Measurements from ENCODE around the gene AGPAT2. TPM values are rescaled to one million over a fixed set of nuclear protein-coding genes. Genes with fewer than 3 reads are reported as not detected.

AGPAT2 gene
- total and polyA plus RNA-seq, 9 donors = 11.3 to 22.2 (median 14.5) TPM

- no peak for DNase-seq
- Histone ChIP-seq H3K4me1 (ENCODE audit: control insufficient read depth, insufficient read depth, low read length) (peaks cover 63% of the 10 kb centered on the region), H3K27ac (ENCODE audit: low read length) (no peak overlapping the region), H3K4me3 (ENCODE audit: low read length) (no peak overlapping the region), H3K9me3 (replicated peaks; ENCODE audit: control insufficient read depth, low read depth, low read length) (no peaks in the 10 kb centered on the region), H3K36me3 (ENCODE audit: control insufficient read depth, insufficient read depth, low read length) (peaks cover 2% of the 10 kb centered on the region), H3K27me3 (ENCODE audit: control insufficient read depth, insufficient read depth, low read length) (peaks cover 2% of the 10 kb centered on the region)
- 55% methylated on average over 4 of the region's 7 CpGs for WGBS (ENCODE audit: insufficient coverage)
Observed at GRCh38 chr9:136689108-136689460, 1.8 kb upstream of the AGPAT2 start.

DNA sequence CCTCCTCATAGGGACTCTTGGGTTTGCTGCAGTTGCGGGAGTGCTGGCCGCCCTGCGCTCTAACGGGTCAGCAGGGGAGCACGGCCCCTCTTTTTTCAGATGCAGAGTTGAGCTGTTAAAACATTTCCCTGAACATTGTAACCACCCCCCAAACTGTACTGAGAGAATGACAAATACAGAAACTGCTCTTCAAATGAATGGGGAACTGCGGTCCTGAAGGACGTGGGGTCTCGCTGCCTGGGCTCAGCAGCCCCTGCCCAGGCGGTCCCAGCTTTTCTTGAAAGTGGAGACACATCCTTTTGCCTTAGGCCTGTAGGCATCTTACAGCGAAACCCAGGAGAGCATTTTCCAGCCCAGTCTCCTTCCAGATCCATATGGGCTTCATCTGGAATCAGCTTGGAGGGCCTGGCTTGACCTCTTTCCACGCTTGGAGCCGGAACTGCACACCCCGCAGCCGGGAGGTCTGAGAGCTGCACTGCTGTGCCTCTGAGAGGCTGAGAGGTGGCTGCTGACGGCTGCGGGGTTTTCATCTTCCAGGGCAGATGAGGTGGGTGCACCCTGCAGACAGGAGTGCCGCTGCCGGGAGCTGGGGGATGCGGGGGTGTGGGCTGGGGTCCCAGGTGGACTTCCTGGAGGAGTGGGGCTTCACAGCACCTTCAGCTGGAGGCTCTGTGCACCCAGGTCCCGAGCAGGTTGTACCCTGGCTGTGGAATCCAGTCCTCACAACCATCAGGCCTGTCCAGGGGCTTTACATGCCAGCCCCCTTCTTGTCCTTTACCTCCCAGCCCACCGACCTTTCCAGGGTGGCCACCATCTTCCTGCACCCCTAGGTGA lies 1.2 kb upstream of the AGPAT2 start:
- Histone ChIP-seq H3K27me3 (ENCODE audit: control insufficient read depth, insufficient read depth, low read length) (peaks cover 2% of the 10 kb centered on the region), H3K27ac (ENCODE audit: low read length) (no peak overlapping the region), H3K9me3 (replicated peaks; ENCODE audit: control insufficient read depth, low read depth, low read length) (no peaks in the 10 kb centered on the region), H3K4me3 (ENCODE audit: low read length) (no peak overlapping the region), H3K36me3 (ENCODE audit: control insufficient read depth, insufficient read depth, low read length) (peaks cover 7% of the 10 kb centered on the region), H3K4me1 (ENCODE audit: control insufficient read depth, insufficient read depth, low read length) (peaks cover 61% of the 10 kb centered on the region)
- 52% methylated on average over 14 of the region's 21 CpGs for WGBS (ENCODE audit: insufficient coverage)
- DNase-seq = no peak

DNA sequence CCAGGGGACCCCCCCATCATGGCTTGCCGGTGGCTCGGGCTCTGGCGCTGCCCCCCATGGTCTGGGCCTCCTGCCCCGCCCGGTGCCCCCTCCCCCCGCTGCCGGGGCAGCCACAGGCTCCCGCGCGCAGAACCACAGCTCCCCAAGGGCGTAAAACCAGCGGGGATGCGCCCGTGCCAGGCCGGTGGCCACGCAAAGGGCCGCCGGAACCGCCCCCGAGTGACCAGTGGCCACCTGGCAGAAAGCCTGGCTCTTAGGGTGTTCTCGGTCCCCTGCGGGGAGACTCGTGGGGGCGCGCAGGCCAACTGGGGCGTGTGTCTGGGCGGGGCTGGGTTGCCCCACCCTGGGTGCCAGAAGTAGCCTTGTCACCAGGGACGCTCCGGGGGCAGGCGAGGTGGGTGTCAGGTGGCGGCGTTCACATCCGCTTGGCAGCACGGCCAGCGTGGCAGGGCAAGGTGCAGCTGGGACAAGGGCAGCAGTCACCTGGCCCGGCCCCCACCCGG lies 515 bp upstream of the AGPAT2 start:
- no peak overlapping the region for H3K4me3 ChIP-seq (ENCODE audit: low read length)
- DNase-seq = no peak
- H3K27me3 ChIP-seq (ENCODE audit: control insufficient read depth, insufficient read depth, low read length) = no peaks in the 10 kb centered on the region
- 12% methylated on average over 36 of the region's 37 CpGs for WGBS (ENCODE audit: insufficient coverage)
- H3K4me1 ChIP-seq (ENCODE audit: control insufficient read depth, insufficient read depth, low read length) = peaks cover 56% of the 10 kb centered on the region
- H3K27ac ChIP-seq (ENCODE audit: low read length) = peak overlapping the region; percentile 7
- no peaks in the 10 kb centered on the region for H3K9me3 ChIP-seq (replicated peaks; ENCODE audit: control insufficient read depth, low read depth, low read length)
- peaks cover 8% of the 10 kb centered on the region for H3K36me3 ChIP-seq (ENCODE audit: control insufficient read depth, insufficient read depth, low read length)

DNA sequence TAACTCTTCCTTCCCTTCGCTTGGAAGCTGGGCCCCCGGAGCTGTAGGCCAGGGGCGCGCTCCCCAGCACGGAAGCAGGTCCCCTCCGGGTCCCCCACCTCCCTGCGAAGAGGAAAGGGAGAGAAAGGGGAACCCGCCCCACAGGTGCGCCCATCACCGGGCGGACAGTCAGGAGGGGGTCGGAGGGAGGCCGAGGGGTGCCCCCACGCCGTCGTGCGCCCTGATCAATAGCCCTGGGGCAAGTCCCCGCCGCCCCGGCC lies 793 bp downstream of the AGPAT2 start:
- Histone ChIP-seq H3K27me3 (ENCODE audit: control insufficient read depth, insufficient read depth, low read length) (no peaks in the 10 kb centered on the region), H3K4me3 (ENCODE audit: low read length) (peak overlapping the region; percentile 80), H3K27ac (ENCODE audit: low read length) (no peak overlapping the region), H3K4me1 (ENCODE audit: control insufficient read depth, insufficient read depth, low read length) (peaks cover 50% of the 10 kb centered on the region), H3K9me3 (replicated peaks; ENCODE audit: control insufficient read depth, low read depth, low read length) (no peaks in the 10 kb centered on the region), H3K36me3 (ENCODE audit: control insufficient read depth, insufficient read depth, low read length) (peaks cover 8% of the 10 kb centered on the region)
- 2% methylated on average over 12 of the region's 20 CpGs for WGBS (ENCODE audit: insufficient coverage)
- no peak for DNase-seq

- peak overlapping the region; percentile 80 for H3K4me3 ChIP-seq (ENCODE audit: low read length)
- peaks cover 45% of the 10 kb centered on the region for H3K4me1 ChIP-seq (ENCODE audit: control insufficient read depth, insufficient read depth, low read length)
- no peak overlapping the region for H3K27ac ChIP-seq (ENCODE audit: low read length)
- DNase-seq = no peak
- H3K36me3 ChIP-seq (ENCODE audit: control insufficient read depth, insufficient read depth, low read length) = peaks cover 8% of the 10 kb centered on the region
- 37% methylated on average over 15 of the region's 19 CpGs for WGBS (ENCODE audit: insufficient coverage)
- H3K9me3 ChIP-seq (replicated peaks; ENCODE audit: control insufficient read depth, low read depth, low read length) = no peaks in the 10 kb centered on the region
- no peaks in the 10 kb centered on the region for H3K27me3 ChIP-seq (ENCODE audit: control insufficient read depth, insufficient read depth, low read length)
Observed at GRCh38 chr9:136685790-136686533, 1.3 kb downstream of the AGPAT2 start.

DNA sequence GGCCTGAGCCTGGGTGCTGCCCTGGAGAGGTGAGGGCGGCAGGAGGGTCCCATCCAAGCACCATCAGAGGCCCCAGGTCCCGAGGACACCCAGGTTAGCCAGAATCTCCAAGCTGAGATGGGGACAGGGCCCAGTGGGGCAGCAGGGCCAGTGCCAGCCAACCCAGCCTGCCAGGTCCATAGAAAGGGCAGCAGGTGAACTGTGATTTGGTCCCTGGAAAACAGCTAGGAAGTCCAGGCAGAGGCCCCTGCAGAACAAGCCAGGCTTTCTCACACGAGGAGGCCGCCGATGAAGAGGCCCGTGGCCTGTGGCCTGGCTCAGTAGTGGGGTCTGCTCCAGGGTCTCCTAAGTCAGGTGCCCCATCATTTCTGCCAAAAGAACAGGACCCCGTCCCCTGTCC lies 2.0 kb downstream of the AGPAT2 start:
- Histone ChIP-seq H3K4me3 (ENCODE audit: low read length) (no peak overlapping the region), H3K27ac (ENCODE audit: low read length) (no peak overlapping the region), H3K27me3 (ENCODE audit: control insufficient read depth, insufficient read depth, low read length) (no peaks in the 10 kb centered on the region), H3K36me3 (ENCODE audit: control insufficient read depth, insufficient read depth, low read length) (peaks cover 8% of the 10 kb centered on the region), H3K9me3 (replicated peaks; ENCODE audit: control insufficient read depth, low read depth, low read length) (no peaks in the 10 kb centered on the region), H3K4me1 (ENCODE audit: control insufficient read depth, insufficient read depth, low read length) (peaks cover 38% of the 10 kb centered on the region)
- DNase-seq = no peak
- WGBS (ENCODE audit: insufficient coverage) = 84% methylated on average over 6 of the region's 7 CpGs

- Histone ChIP-seq H3K36me3 (ENCODE audit: control insufficient read depth, insufficient read depth, low read length) (peaks cover 8% of the 10 kb centered on the region), H3K4me3 (ENCODE audit: low read length) (no peak overlapping the region), H3K9me3 (replicated peaks; ENCODE audit: control insufficient read depth, low read depth, low read length) (no peaks in the 10 kb centered on the region), H3K27me3 (ENCODE audit: control insufficient read depth, insufficient read depth, low read length) (no peaks in the 10 kb centered on the region), H3K27ac (ENCODE audit: low read length) (no peak overlapping the region), H3K4me1 (ENCODE audit: control insufficient read depth, insufficient read depth, low read length) (peaks cover 34% of the 10 kb centered on the region)
- DNase-seq = no peak
- WGBS (ENCODE audit: insufficient coverage) = 84% methylated on average over 7 of the region's 15 CpGs
Observed at GRCh38 chr9:136684799-136685198, 2.5 kb downstream of the AGPAT2 start.

GRCh38 chr9:136684339-136684738 lies 2.9 kb downstream of the AGPAT2 start:
- 78% methylated on average over 8 of the region's 15 CpGs for WGBS (ENCODE audit: insufficient coverage)
- Histone ChIP-seq H3K9me3 (replicated peaks; ENCODE audit: control insufficient read depth, low read depth, low read length) (no peaks in the 10 kb centered on the region), H3K27me3 (ENCODE audit: control insufficient read depth, insufficient read depth, low read length) (no peaks in the 10 kb centered on the region), H3K4me1 (ENCODE audit: control insufficient read depth, insufficient read depth, low read length) (peaks cover 33% of the 10 kb centered on the region), H3K36me3 (ENCODE audit: control insufficient read depth, insufficient read depth, low read length) (peaks cover 8% of the 10 kb centered on the region), H3K27ac (ENCODE audit: low read length) (no peak overlapping the region), H3K4me3 (ENCODE audit: low read length) (no peak overlapping the region)
- no peak for DNase-seq

GRCh38 chr9:136683755-136684154 lies 3.5 kb downstream of the AGPAT2 start:
- no peak for DNase-seq
- Histone ChIP-seq H3K4me1 (ENCODE audit: control insufficient read depth, insufficient read depth, low read length) (peaks cover 28% of the 10 kb centered on the region), H3K4me3 (ENCODE audit: low read length) (no peak overlapping the region), H3K36me3 (ENCODE audit: control insufficient read depth, insufficient read depth, low read length) (peaks cover 8% of the 10 kb centered on the region), H3K9me3 (replicated peaks; ENCODE audit: control insufficient read depth, low read depth, low read length) (no peaks in the 10 kb centered on the region), H3K27me3 (ENCODE audit: control insufficient read depth, insufficient read depth, low read length) (no peaks in the 10 kb centered on the region), H3K27ac (ENCODE audit: low read length) (no peak overlapping the region)
- 82% methylated on average over 14 of the region's 14 CpGs for WGBS (ENCODE audit: insufficient coverage)

- 80% methylated on average over 11 of the region's 16 CpGs for WGBS (ENCODE audit: insufficient coverage)
- Histone ChIP-seq H3K36me3 (ENCODE audit: control insufficient read depth, insufficient read depth, low read length) (peaks cover 8% of the 10 kb centered on the region), H3K4me3 (ENCODE audit: low read length) (no peak overlapping the region), H3K27ac (ENCODE audit: low read length) (no peak overlapping the region), H3K9me3 (replicated peaks; ENCODE audit: control insufficient read depth, low read depth, low read length) (no peaks in the 10 kb centered on the region), H3K27me3 (ENCODE audit: control insufficient read depth, insufficient read depth, low read length) (no peaks in the 10 kb centered on the region), H3K4me1 (ENCODE audit: control insufficient read depth, insufficient read depth, low read length) (peaks cover 25% of the 10 kb centered on the region)
- no peak for DNase-seq
Observed at GRCh38 chr9:136683173-136683745, 4.0 kb downstream of the AGPAT2 start.

Measured in muscle of leg (tissue), 11 donors.